Myocyte (in vitro differentiated cells): ENCODE results near the gene RPL10L. TPM values are rescaled to one million over a fixed set of nuclear protein-coding genes. Genes with fewer than 3 reads are reported as not detected.

ENCODE experiments used
- DNase-seq: peaks from one replicate; pipeline ENCODE4 v3.0.0-alpha.2; 2012; ENCODE audit warnings: low read depth
- polyA plus RNA-seq: library from polyadenylated mRNA; unstranded; fragments of >200 nt; gene quantifications from one replicate; pipeline ENCODE4 v1.2.1, GENCODE V29; 2012; ENCODE audit warnings: missing spikeins
- total RNA-seq: library from RNA; depleted of rRNA; stranded (reverse); fragments of >200 nt; gene quantifications from 2 replicates; pipeline ENCODE4 v1.2.3, GENCODE V29; 2014

Gene RPL10L
- not detected in 2 replicates for total RNA-seq
- polyA plus RNA-seq: not detected

DNA sequence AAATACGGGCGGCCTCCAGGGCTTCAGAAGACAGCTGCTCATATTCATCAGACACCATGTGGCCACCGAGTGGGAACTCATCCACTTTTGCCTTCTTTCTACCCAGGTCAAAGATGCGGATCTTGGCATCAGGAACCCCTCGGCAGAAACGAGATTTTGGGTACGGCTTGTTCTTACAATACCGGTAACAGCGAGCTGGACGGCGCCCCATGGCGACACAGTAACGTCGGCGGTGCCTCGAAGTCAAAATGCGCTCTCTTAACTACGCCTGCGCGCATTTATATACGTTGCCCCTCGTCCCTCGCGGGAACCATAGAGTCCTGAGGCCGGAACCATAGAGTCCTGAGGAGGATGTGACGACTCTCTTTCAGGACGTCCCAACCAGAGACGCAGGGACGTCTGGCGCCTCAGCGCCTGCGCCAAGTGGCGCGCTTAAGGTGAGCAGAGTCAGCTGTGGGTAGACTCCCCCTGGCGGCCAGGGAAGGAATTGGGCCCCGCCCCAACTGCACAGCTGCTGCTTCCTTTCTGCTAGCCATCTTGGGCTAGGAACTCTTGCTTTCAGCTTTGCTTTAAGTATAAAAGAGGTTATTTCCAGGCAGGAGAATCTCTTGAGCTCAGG is at the start of gene RPL10L:
RPL10L (minus strand) TSS at position 256 of the 619 bp plus-strand sequence; CDS start at position 211, 45 bp downstream.
- no peak for DNase-seq

DNA sequence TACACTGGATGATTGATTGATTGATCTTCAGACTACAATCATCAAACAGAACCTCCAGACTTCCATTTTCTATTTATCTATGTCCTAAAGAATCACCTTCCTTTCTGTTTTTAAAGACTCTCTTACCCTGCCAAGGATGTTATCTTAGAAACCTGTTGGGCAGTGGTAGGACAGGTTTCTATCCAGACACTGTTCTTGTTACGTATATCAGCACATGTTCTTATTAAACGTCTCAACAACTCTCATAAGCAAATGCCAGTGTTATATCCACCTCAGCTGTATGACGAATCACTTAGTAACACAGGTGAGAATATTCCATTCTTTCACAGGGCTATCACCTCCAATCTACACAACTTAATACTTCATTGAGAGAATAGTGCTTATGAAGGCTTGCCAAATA is 40.2 kb upstream of the RPL10L start:
- DNase-seq: no peak

DNA sequence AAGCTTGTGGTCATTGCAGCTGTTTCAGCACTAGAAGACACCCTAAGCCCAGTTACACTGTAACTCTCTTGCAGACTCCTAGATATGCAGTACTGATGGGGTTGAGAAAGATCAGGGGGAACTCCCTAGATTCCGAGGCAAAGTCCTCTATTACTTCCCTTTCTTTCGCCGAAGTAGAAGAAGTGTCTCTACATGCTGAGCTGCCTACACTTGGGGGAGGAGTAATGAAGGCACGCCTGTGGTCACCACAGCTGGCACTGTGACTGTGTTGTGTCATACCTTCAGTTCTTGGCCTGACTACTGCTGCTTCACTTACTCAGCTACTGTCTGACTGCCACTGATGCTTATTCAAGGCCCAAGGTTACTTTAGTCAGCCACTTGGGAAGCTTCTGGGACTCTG is 35.1 kb upstream of the RPL10L start:
- no peak for DNase-seq

DNA sequence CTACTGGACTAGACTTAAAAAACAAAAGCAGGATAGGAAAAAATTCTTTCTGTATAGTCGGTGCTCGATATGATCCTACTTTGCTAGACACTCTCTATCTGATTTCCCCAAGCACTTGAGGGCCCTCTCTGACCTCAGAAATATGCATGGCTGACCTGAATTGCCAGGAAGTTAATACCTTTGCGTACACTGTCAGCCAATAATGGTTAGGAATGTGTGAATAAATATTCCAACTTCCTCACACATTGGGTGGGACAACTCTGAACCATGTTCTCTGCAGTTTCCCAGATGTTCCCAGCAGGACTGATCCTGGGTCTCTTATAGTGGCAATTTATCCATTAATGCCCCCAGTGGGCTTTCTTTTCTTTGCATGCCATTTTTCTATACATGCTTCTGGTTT is 20.5 kb upstream of the RPL10L start:
- no peak for DNase-seq

DNA sequence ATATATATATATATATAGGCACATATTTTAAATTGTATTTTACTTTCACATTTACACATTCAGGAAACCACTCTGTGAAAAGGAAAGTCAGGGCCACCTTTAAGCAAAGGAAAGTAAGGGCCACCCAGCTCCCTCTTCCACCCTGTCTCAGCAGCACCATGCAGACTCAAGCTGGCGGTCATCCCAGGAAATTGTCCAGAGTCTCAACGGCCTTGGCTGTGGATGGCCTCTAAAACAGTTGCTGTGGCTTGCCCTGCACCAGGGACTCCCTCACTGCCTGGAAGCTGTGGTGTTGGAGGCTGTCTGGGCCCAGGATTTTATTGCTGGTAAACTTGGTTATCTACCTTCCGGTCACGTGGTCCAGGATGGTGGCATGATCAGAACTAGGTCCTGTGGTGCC is 11.8 kb upstream of the RPL10L start:
- no peak for DNase-seq

DNA sequence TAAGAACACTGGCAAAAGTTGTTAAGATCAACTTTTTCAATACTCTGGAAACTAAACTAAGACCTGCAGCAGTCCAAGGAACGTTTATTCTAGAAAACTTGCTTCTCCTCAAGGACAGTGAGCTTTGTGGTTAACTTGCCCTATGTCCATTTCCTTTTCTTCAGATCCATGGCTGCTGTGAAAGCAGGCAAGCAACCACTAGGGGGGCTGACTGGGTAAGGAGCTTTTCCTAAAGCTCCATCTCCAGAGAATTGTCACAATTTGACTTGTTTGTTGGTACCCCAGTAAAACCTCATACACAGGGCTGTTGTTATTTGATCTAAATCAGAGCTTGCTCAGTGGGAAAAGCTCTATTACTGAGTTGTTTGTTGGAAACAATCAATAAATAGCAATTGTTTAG is 10.1 kb upstream of the RPL10L start:
- no peak for DNase-seq

DNA sequence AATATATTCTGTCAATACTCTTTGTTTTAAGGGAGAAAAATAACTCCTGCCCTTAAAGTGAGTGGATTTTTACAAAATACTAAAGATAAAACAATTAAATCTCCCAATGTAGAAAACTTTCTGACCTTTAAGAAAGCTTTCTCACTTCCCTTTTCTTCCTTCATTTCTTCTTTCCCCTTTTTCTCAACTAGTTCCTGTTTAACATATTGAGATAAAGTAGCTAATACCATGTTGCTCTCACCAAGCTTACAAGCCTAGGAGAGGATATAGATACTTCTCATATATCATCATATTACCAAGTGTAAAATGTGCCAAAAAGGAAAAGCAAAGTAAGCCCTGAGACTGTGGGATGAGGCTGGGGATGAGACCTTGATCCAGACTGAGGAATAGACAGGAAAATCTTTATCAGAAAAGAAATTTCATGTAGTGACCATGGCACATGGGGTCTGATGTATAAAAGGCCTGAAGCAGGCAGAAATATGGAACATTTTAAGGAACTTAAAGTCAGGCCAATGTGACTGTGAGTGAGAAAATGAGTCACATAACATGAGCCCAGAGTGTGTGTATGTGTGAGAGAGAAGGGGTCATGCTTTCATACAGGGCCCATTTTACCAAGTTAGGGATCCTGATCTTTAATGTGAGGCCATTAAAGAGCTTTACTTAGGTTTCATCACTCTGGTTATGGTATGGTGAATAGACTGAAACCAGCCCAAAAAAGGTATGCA is 1.6 kb upstream of the RPL10L start:
- DNase-seq: no peak

DNA sequence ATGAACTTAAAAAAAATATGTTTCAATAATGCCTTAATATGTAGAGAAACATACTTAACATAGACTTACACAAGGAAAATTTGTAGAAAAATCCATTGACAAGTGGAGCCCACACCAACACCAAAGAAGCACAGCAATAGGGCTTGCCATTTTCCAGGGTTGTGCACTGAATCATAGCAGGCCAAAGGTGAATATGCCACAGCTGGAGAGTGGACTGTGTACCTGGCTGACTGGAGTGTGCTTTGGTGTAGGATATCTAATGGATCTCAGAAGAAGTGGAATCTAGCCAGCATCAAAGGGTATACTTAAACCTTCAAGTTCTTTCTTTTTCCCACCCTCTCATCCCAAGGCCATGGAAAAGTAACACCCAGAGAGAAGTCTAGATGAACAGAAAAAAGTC is 4.8 kb downstream of the RPL10L start:
- no peak for DNase-seq

DNA sequence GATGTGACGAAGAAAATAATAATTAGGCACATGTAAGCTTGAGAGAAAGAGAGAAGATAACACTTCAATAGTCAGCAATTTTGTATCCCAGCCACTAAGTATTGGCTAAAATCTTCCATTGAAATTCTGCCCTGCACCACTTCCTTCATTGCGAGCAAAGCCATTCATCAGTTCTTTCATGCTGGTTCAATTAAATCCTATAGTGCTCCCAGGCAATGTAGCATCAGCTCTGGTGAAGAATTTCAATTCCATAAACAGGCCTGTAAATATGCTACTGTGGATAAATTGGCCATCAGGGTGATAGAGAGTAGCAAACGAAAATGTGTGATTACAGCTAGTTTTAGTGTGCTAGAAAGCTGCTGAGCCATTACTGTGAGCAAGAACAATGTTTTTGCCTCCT is 24.7 kb downstream of the RPL10L start:
- no peak for DNase-seq
